Coronary artery (tissue), 2 donors: ENCODE measurements around the gene GRIK4.

Source experiments
- DNase-seq: peaks from one replicate; pipeline ENCODE4 v3.0.0-alpha.2; 2017; ENCODE audit warnings: low spot score
- H3K27ac ChIP-seq, 2 donors: fragments of 200-600 bp; sonication (generic); one replicate each; pipeline ENCODE4 v1.5.1; 2016 to 2019
- H3K4me3 ChIP-seq: fragments of 200-600 bp; sonication (generic); 2 replicates; pipeline ENCODE4 v1.5.1; 2016; ENCODE audit warnings: mild to moderate bottlenecking, moderate library complexity
- CTCF ChIP-seq: fragments of 200-600 bp; sonication (generic); IDR thresholded peaks from one replicate; pipeline ENCODE4 v1.5.1; 2019; ENCODE audit warnings: antibody characterized with exemption

Gene GRIK4

GRCh38 chr11:120667281-120667680 lies 155.7 kb downstream of the GRIK4 start:
- DNase-seq: no peak
- no peak overlapping the region for H3K27ac ChIP-seq
- TF ChIP-seq CTCF: no peak
- H3K4me3 ChIP-seq: no peak overlapping the region

- TF ChIP-seq CTCF: no peak
- no peak for DNase-seq
- Histone ChIP-seq H3K4me3 (no peak overlapping the region), H3K27ac (no peak overlapping the region)
These were observed 156.4 kb downstream of the GRIK4 start for GRCh38 chr11:120667934-120668333.

- no peak for TF ChIP-seq CTCF
- Histone ChIP-seq H3K4me3 (no peak overlapping the region), H3K27ac (no peak overlapping the region)
- no peak for DNase-seq
These were observed 157.0 kb downstream of the GRIK4 start for GRCh38 chr11:120668537-120668936.

- no peak for TF ChIP-seq CTCF
- Histone ChIP-seq H3K27ac (no peak overlapping the region), H3K4me3 (no peak overlapping the region)
- DNase-seq: no peak
These were observed 163.0 kb downstream of the GRIK4 start for GRCh38 chr11:120674542-120674941.

- TF ChIP-seq CTCF: no peak
- Histone ChIP-seq H3K4me3 (no peak overlapping the region), H3K27ac (no peak overlapping the region)
- no peak for DNase-seq
These were observed 163.6 kb downstream of the GRIK4 start for GRCh38 chr11:120675171-120675570.

GRCh38 chr11:120676991-120677390 lies 165.4 kb downstream of the GRIK4 start:
- no peak for TF ChIP-seq CTCF
- Histone ChIP-seq H3K4me3 (no peak overlapping the region), H3K27ac (no peak overlapping the region)
- no peak for DNase-seq

- Histone ChIP-seq H3K4me3 (no peak overlapping the region), H3K27ac (no peak overlapping the region)
- TF ChIP-seq CTCF: no peak
- DNase-seq: no peak
These were observed 168.8 kb downstream of the GRIK4 start for GRCh38 chr11:120680322-120680721.
